Measurements from ENCODE around the gene TTC28.
"Not testable (repeated sequence)": the region's sequence is repeated elsewhere in the genome, so short reads cannot be mapped to it uniquely, and the experiment has no call there.

Gene TTC28

GRCh38 chr22:28553108-28553866 lies 126.4 kb downstream of the TTC28 start:
- not testable (repeated sequence) for DNase-seq

- no peak for DNase-seq
Measured at GRCh38 chr22:28548406-28548805, 131.2 kb downstream of the TTC28 start.

- DNase-seq, result no peak
Measured at GRCh38 chr22:28547132-28547842, 132.4 kb downstream of the TTC28 start.

GRCh38 chr22:28544431-28544868 lies 135.2 kb downstream of the TTC28 start:
- no peak for DNase-seq

- DNase-seq, result no peak
Measured at GRCh38 chr22:28542980-28543621, 136.5 kb downstream of the TTC28 start.

GRCh38 chr22:28541137-28541536 lies 138.5 kb downstream of the TTC28 start:
- DNase-seq, result no peak

GRCh38 chr22:28538922-28539321 lies 140.7 kb downstream of the TTC28 start:
- DNase-seq, result no peak

- not testable (repeated sequence) for DNase-seq
Measured at GRCh38 chr22:28530565-28530964, 149.1 kb downstream of the TTC28 start.

GRCh38 chr22:28529144-28529543 lies 150.5 kb downstream of the TTC28 start:
- DNase-seq, result not testable (repeated sequence)

GRCh38 chr22:28521451-28521850 lies 158.2 kb downstream of the TTC28 start:
- DNase-seq, result no peak

GRCh38 chr22:28514321-28514821 lies 165.3 kb downstream of the TTC28 start:
- no peak for DNase-seq

- not testable (repeated sequence) for DNase-seq
Measured at GRCh38 chr22:28512387-28512786, 167.3 kb downstream of the TTC28 start.

GRCh38 chr22:28507896-28508295 lies 171.7 kb downstream of the TTC28 start:
- DNase-seq, result no peak

GRCh38 chr22:28506150-28506535 lies 173.5 kb downstream of the TTC28 start:
- DNase-seq, result no peak

- DNase-seq, result no peak
Measured at GRCh38 chr22:28505416-28506149, 174.1 kb downstream of the TTC28 start.

GRCh38 chr22:28500006-28500405 lies 179.6 kb downstream of the TTC28 start:
- no peak for DNase-seq

GRCh38 chr22:28498044-28498443 lies 181.6 kb downstream of the TTC28 start:
- DNase-seq, result no peak

GRCh38 chr22:28497188-28497587 lies 182.5 kb downstream of the TTC28 start:
- DNase-seq, result no peak

GRCh38 chr22:28491289-28491688 lies 188.4 kb downstream of the TTC28 start:
- DNase-seq, result not testable (repeated sequence)

- DNase-seq, result no peak
Measured at GRCh38 chr22:28488825-28489224, 190.8 kb downstream of the TTC28 start.

- DNase-seq, result no peak
Measured at GRCh38 chr22:28484662-28485061, 195.0 kb downstream of the TTC28 start.

GRCh38 chr22:28481725-28482124 lies 197.9 kb downstream of the TTC28 start:
- no peak for DNase-seq
